DOHH2 (cell line): ENCODE measurements around the gene ANOS1.

ENCODE experiments used
- H3F3A ChIP-seq: fragments of 200-600 bp; sonication (generic), shearing (Covaris generic); 2 replicates; pipeline ENCODE4 v1.6.0; 2016; ENCODE audit warnings: antibody characterized with exemption, mild to moderate bottlenecking; ENCODE audit not compliant: control insufficient read depth, insufficient read depth
- H3K27ac ChIP-seq: fragments of 200-600 bp; sonication (generic); 2 replicates; pipeline ENCODE4 v1.5.1; 2014; ENCODE audit warnings: low read depth, mild to moderate bottlenecking, low read length, moderate library complexity
- H3K27me3 ChIP-seq: fragments of 200-600 bp; sonication (generic); 2 replicates; pipeline ENCODE4 v1.6.1; 2014; ENCODE audit warnings: mild to moderate bottlenecking, low read length, mixed read lengths; ENCODE audit not compliant: control insufficient read depth
- H3K36me3 ChIP-seq: fragments of 200-600 bp; sonication (generic); 2 replicates; pipeline ENCODE4 v1.6.1; 2014; ENCODE audit warnings: mild to moderate bottlenecking, low read length, moderate library complexity, mixed read lengths; ENCODE audit not compliant: control insufficient read depth
- H3K4me1 ChIP-seq: fragments of 200-600 bp; sonication (generic); 2 replicates; pipeline ENCODE4 v1.6.1; 2014; ENCODE audit warnings: mild to moderate bottlenecking, low read length, mixed read lengths; ENCODE audit not compliant: control insufficient read depth
- H3K4me2 ChIP-seq: fragments of 200-600 bp; sonication (generic); 2 replicates; pipeline ENCODE4 v1.6.0; 2014; ENCODE audit warnings: mild to moderate bottlenecking, low read length, moderate library complexity
- H3K4me3 ChIP-seq: fragments of 200-600 bp; sonication (generic); 2 replicates; pipeline ENCODE4 v1.5.1; 2014; ENCODE audit warnings: mild to moderate bottlenecking, low read length, mixed read lengths
- H3K79me2 ChIP-seq: fragments of 200-600 bp; sonication (generic); 2 replicates; pipeline ENCODE4 v1.6.1; 2014; ENCODE audit warnings: mild to moderate bottlenecking, low read length, mixed read lengths; ENCODE audit not compliant: control insufficient read depth
- H3K9me2 ChIP-seq: fragments of 200-600 bp; sonication (generic); replicated peaks from 2 replicates; pipeline ENCODE4 v1.6.1; 2014; ENCODE audit warnings: mild to moderate bottlenecking, low read length, mixed read lengths; ENCODE audit not compliant: control insufficient read depth
- H3K9me3 ChIP-seq: fragments of 200-600 bp; sonication (generic); 2 replicates; pipeline ENCODE4 v1.6.1; 2014; ENCODE audit warnings: antibody characterized with exemption, low read length, mixed read lengths; ENCODE audit not compliant: control insufficient read depth, insufficient read depth
- H4K20me1 ChIP-seq: fragments of 200-600 bp; sonication (generic); 2 replicates; pipeline ENCODE4 v1.6.0; 2014; ENCODE audit warnings: low read depth, mild to moderate bottlenecking, antibody characterized with exemption, low read length, moderate library complexity; ENCODE audit not compliant: control insufficient read depth, insufficient read depth
- EZH2phosphoT487 ChIP-seq: fragments of 200-600 bp; sonication (generic); IDR thresholded peaks from 2 replicates; pipeline ENCODE4 v1.6.1; 2017; ENCODE audit warnings: borderline replicate concordance, mild to moderate bottlenecking, antibody characterized with exemption, low read length, moderate library complexity, mixed read lengths
- TF ChIP-seq, protein P1 (sequence below): fragments of 200-600 bp; sonication (generic); IDR thresholded peaks from one replicate; pipeline ENCODE4 v1.5.1; 2014; ENCODE audit warnings: antibody characterized with exemption, mild to moderate bottlenecking, low read depth, low read length; ENCODE audit not compliant: poor library complexity, severe bottlenecking

Gene ANOS1

GRCh38 chrX:8721536-8721935 is 10.4 kb downstream of the ANOS1 start:
- Histone ChIP-seq H3K9me2 (no peaks in the 10 kb centered on the region), H3K36me3 (no peaks in the 10 kb centered on the region), H3K4me2 (no peak overlapping the region), H4K20me1 (no peaks in the 10 kb centered on the region), H3K27ac (no peak overlapping the region), H3K4me1 (no peaks in the 10 kb centered on the region), H3K27me3 (no peaks in the 10 kb centered on the region), H3K4me3 (no peak overlapping the region), H3K79me2 (no peaks in the 10 kb centered on the region), H3K9me3 (no peaks in the 10 kb centered on the region), H3F3A (no peaks in the 10 kb centered on the region)
- no peak for TF ChIP-seq EZH2phosphoT487
- TF ChIP-seq, protein P1, sequence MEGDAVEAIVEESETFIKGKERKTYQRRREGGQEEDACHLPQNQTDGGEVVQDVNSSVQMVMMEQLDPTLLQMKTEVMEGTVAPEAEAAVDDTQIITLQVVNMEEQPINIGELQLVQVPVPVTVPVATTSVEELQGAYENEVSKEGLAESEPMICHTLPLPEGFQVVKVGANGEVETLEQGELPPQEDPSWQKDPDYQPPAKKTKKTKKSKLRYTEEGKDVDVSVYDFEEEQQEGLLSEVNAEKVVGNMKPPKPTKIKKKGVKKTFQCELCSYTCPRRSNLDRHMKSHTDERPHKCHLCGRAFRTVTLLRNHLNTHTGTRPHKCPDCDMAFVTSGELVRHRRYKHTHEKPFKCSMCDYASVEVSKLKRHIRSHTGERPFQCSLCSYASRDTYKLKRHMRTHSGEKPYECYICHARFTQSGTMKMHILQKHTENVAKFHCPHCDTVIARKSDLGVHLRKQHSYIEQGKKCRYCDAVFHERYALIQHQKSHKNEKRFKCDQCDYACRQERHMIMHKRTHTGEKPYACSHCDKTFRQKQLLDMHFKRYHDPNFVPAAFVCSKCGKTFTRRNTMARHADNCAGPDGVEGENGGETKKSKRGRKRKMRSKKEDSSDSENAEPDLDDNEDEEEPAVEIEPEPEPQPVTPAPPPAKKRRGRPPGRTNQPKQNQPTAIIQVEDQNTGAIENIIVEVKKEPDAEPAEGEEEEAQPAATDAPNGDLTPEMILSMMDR = no peak

DNA sequence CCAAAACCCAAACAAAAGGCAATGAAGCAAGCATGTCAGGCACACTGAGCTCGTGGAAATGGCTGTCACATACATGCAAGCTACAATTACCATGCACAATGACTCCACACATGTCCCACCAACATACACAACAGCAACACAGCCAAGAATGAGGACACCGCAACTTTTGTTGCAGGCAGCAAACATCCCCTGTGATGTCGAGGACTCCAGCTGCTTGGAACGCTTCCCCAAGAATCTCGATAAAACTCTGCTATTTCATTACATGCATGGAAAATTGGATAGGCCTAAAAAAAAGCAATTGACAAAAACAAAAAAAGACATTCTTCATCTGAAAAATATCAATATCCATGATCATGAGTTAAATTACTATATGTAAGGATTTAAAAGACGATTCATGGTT is 11.8 kb downstream of the ANOS1 start:
- H3K4me1 ChIP-seq = no peaks in the 10 kb centered on the region
- no peaks in the 10 kb centered on the region for H3K27me3 ChIP-seq
- no peaks in the 10 kb centered on the region for H3F3A ChIP-seq
- H3K27ac ChIP-seq = no peak overlapping the region
- no peaks in the 10 kb centered on the region for H3K36me3 ChIP-seq
- no peaks in the 10 kb centered on the region for H4K20me1 ChIP-seq
- H3K4me3 ChIP-seq = no peak overlapping the region
- no peaks in the 10 kb centered on the region for H3K79me2 ChIP-seq
- no peaks in the 10 kb centered on the region for H3K9me2 ChIP-seq
- TF ChIP-seq, protein P1 = no peak
- no peak for TF ChIP-seq EZH2phosphoT487
- no peaks in the 10 kb centered on the region for H3K9me3 ChIP-seq
- H3K4me2 ChIP-seq = no peak overlapping the region

- Histone ChIP-seq H3K79me2 (no peaks in the 10 kb centered on the region), H3K9me2 (no peaks in the 10 kb centered on the region)
Measured at GRCh38 chrX:8717354-8717753, 14.6 kb downstream of the ANOS1 start.

More at GRCh38 chrX:8717354-8717753, 14.6 kb downstream of the ANOS1 start:
- H3K27me3 ChIP-seq = no peaks in the 10 kb centered on the region
- no peaks in the 10 kb centered on the region for H3K36me3 ChIP-seq
- H4K20me1 ChIP-seq = no peaks in the 10 kb centered on the region
- TF ChIP-seq, protein P1 = no peak
- TF ChIP-seq EZH2phosphoT487 = no peak
- H3K4me1 ChIP-seq = no peaks in the 10 kb centered on the region
- no peak overlapping the region for H3K4me2 ChIP-seq
- no peaks in the 10 kb centered on the region for H3F3A ChIP-seq
- no peak overlapping the region for H3K27ac ChIP-seq
- no peaks in the 10 kb centered on the region for H3K9me3 ChIP-seq
- no peak overlapping the region for H3K4me3 ChIP-seq
